HUES64 (cell line): ENCODE data around the gene ZNF772.

Experiments used
- H3K27ac ChIP-seq: 2 replicates; pipeline ENCODE4 v1.7.0; 2013; ENCODE audit warnings: low read depth, low read length, inconsistent platforms
- H3K27me3 ChIP-seq: 2 replicates; pipeline ENCODE4 v1.6.1; 2013; ENCODE audit warnings: mild to moderate bottlenecking, low read length; ENCODE audit not compliant: insufficient read depth
- H3K36me3 ChIP-seq: 2 replicates; pipeline ENCODE4 v1.6.1; 2013; ENCODE audit warnings: mild to moderate bottlenecking, low read length; ENCODE audit not compliant: insufficient read depth
- H3K4me1 ChIP-seq: 2 replicates; pipeline ENCODE4 v1.6.1; 2013; ENCODE audit warnings: mild to moderate bottlenecking, low read length, moderate library complexity; ENCODE audit not compliant: insufficient read depth
- H3K4me3 ChIP-seq: 2 replicates; pipeline ENCODE4 v1.5.1; 2013; ENCODE audit warnings: mild to moderate bottlenecking, low read length, moderate library complexity
- H3K9ac ChIP-seq: 2 replicates; pipeline ENCODE4 v1.6.1; 2013; ENCODE audit warnings: mild to moderate bottlenecking, low read depth, low read length
- H3K9me3 ChIP-seq: 2 replicates; pipeline ENCODE4 v1.6.1; 2013; ENCODE audit warnings: low read depth, low read length; ENCODE audit not compliant: insufficient read depth
- WGBS: fragments of 150-250, 120-280 bp; methylation state at CpG from one replicate; pipeline ENCODE4 v1.1.7; 2013; ENCODE audit warnings: missing lambda C conversion rate; 5-methylcytosine and 5-hydroxymethylcytosine counted together

ZNF772 gene

GRCh38 chr19:57473646-57474045 lies 3.7 kb downstream of the ZNF772 start:
- no peaks in the 10 kb centered on the region for H3K27me3 ChIP-seq
- no peaks in the 10 kb centered on the region for H3K4me1 ChIP-seq
- H3K4me3 ChIP-seq, result no peak overlapping the region
- H3K9ac ChIP-seq, result no peak overlapping the region
- WGBS, result 100% methylated on average over 4 of the region's 4 CpGs
- H3K36me3 ChIP-seq, result peaks cover 55% of the 10 kb centered on the region
- peaks cover 90% of the 10 kb centered on the region for H3K9me3 ChIP-seq
- H3K27ac ChIP-seq, result no peak overlapping the region

- WGBS, result 95% methylated on average over 5 of the region's 5 CpGs
- H3K4me1 ChIP-seq, result no peaks in the 10 kb centered on the region
- no peak overlapping the region for H3K4me3 ChIP-seq
- no peak overlapping the region for H3K27ac ChIP-seq
- H3K9me3 ChIP-seq, result peaks cover 66% of the 10 kb centered on the region
- H3K27me3 ChIP-seq, result no peaks in the 10 kb centered on the region
- H3K9ac ChIP-seq, result no peak overlapping the region
- peaks cover 16% of the 10 kb centered on the region for H3K36me3 ChIP-seq
These were observed 10.9 kb downstream of the ZNF772 start for GRCh38 chr19:57466489-57466888.

- H3K9me3 ChIP-seq, result peaks cover 65% of the 10 kb centered on the region
- 76% methylated on average over 5 of the region's 5 CpGs for WGBS
- H3K27me3 ChIP-seq, result no peaks in the 10 kb centered on the region
- H3K4me1 ChIP-seq, result no peaks in the 10 kb centered on the region
- peaks cover 9% of the 10 kb centered on the region; the same call in 1 of the 2 replicates for H3K36me3 ChIP-seq
- H3K4me3 ChIP-seq, result no peak overlapping the region
- H3K9ac ChIP-seq, result no peak overlapping the region
- H3K27ac ChIP-seq, result no peak overlapping the region
These were observed 11.5 kb downstream of the ZNF772 start for GRCh38 chr19:57465680-57466381.

GRCh38 chr19:57452307-57452706 lies 25.1 kb downstream of the ZNF772 start:
- no peaks in the 10 kb centered on the region for H3K36me3 ChIP-seq
- H3K9ac ChIP-seq, result no peak overlapping the region
- H3K27me3 ChIP-seq, result no peaks in the 10 kb centered on the region
- no peak overlapping the region for H3K4me3 ChIP-seq
- 94% methylated on average over 2 of the region's 3 CpGs for WGBS
- no peaks in the 10 kb centered on the region for H3K9me3 ChIP-seq
- H3K27ac ChIP-seq, result no peak overlapping the region
- no peaks in the 10 kb centered on the region for H3K4me1 ChIP-seq

- WGBS, result 72% methylated on average over 5 of the region's 5 CpGs
- Histone ChIP-seq H3K9me3 (peaks cover 9% of the 10 kb centered on the region; the same call in 1 of the 2 replicates), H3K27ac (no peak overlapping the region), H3K4me1 (no peaks in the 10 kb centered on the region), H3K9ac (no peak overlapping the region), H3K36me3 (peaks cover 40% of the 10 kb centered on the region), H3K4me3 (no peak overlapping the region), H3K27me3 (no peaks in the 10 kb centered on the region)
These were observed 34.2 kb downstream of the ZNF772 start for GRCh38 chr19:57443121-57443696.

- WGBS, result 80% methylated on average over 7 of the region's 7 CpGs
- Histone ChIP-seq H3K36me3 (peaks cover 45% of the 10 kb centered on the region), H3K27me3 (no peaks in the 10 kb centered on the region), H3K4me1 (0 out of 2 replicates have a peak, but pooled peaks cover under 1% of the 10 kb centered on the region), H3K4me3 (no peak overlapping the region), H3K9ac (no peak overlapping the region), H3K9me3 (peaks cover 9% of the 10 kb centered on the region; the same call in 1 of the 2 replicates), H3K27ac (no peak overlapping the region)
These were observed 35.2 kb downstream of the ZNF772 start for GRCh38 chr19:57441979-57442752.

GRCh38 chr19:57438925-57439324 lies 38.4 kb downstream of the ZNF772 start:
- Histone ChIP-seq H3K9ac (no peak overlapping the region), H3K36me3 (peaks cover 25% of the 10 kb centered on the region), H3K4me3 (no peak overlapping the region), H3K27ac (no peak overlapping the region), H3K27me3 (no peaks in the 10 kb centered on the region), H3K4me1 (peaks cover 9% of the 10 kb centered on the region; the same call in 1 of the 2 replicates), H3K9me3 (no peaks in the 10 kb centered on the region)
- 94% methylated on average over 9 of the region's 9 CpGs for WGBS

- Histone ChIP-seq H3K4me3 (no peak overlapping the region), H3K36me3 (peaks cover 15% of the 10 kb centered on the region), H3K27ac (no peak overlapping the region), H3K9me3 (no peaks in the 10 kb centered on the region), H3K4me1 (peaks cover 9% of the 10 kb centered on the region; the same call in 1 of the 2 replicates), H3K27me3 (no peaks in the 10 kb centered on the region), H3K9ac (no peak overlapping the region)
- 94% methylated on average over 4 of the region's 4 CpGs for WGBS
These were observed 39.4 kb downstream of the ZNF772 start for GRCh38 chr19:57437931-57438330.

- WGBS, result 100% methylated on average over 1 of the region's 1 CpG
- peaks cover 12% of the 10 kb centered on the region for H3K36me3 ChIP-seq
- peak overlapping the region; percentile 81 for H3K4me3 ChIP-seq
- no peak overlapping the region for H3K27ac ChIP-seq
- H3K4me1 ChIP-seq, result peaks cover 9% of the 10 kb centered on the region; the same call in 1 of the 2 replicates
- peak overlapping the region; percentile 91 for H3K9ac ChIP-seq
- H3K9me3 ChIP-seq, result no peaks in the 10 kb centered on the region
- H3K27me3 ChIP-seq, result no peaks in the 10 kb centered on the region
These were observed 40.9 kb downstream of the ZNF772 start for GRCh38 chr19:57436417-57436816.

GRCh38 chr19:57435062-57435978 lies 42.0 kb downstream of the ZNF772 start, which contains the start of gene ZNF749:
TSS of gene ZNF749 (plus strand) at chr19:57435325. CDS start at chr19:57435579, 254 bp downstream.
- WGBS, result under 1% methylated on average over 61 of the region's 61 CpGs
- H3K27me3 ChIP-seq, result no peaks in the 10 kb centered on the region
- H3K9me3 ChIP-seq, result no peaks in the 10 kb centered on the region
- H3K4me3 ChIP-seq, result peak within 1 kb of the TSS; percentile 81
- H3K9ac ChIP-seq, result peak within 1 kb of the TSS; percentile 91
- peaks cover 12% of the 10 kb centered on the region for H3K36me3 ChIP-seq
- H3K4me1 ChIP-seq, result peaks cover 9% of the 10 kb centered on the region; the same call in 1 of the 2 replicates
- peak within 1 kb of the TSS; percentile 72 for H3K27ac ChIP-seq
